Endodermal cell (in vitro differentiated cells): Measurements from ENCODE around the gene ACOT7. TPM values are rescaled to one million over a fixed set of nuclear protein-coding genes. Genes with fewer than 3 reads are reported as not detected.

ENCODE experiments used
- DNase-seq: peaks from one replicate; pipeline ENCODE4 v3.0.0-alpha.2; 2017
- H3K27ac ChIP-seq: 2 replicates; pipeline ENCODE4 v1.5.1; 2013; ENCODE audit warnings: mild to moderate bottlenecking, low read depth, low read length, moderate library complexity
- H3K27me3 ChIP-seq: 2 replicates; pipeline ENCODE4 v1.6.1; 2013; ENCODE audit warnings: mild to moderate bottlenecking, low read length, moderate library complexity; ENCODE audit not compliant: insufficient read depth, control insufficient read depth, poor library complexity, severe bottlenecking
- H3K36me3 ChIP-seq: 2 replicates; pipeline ENCODE4 v1.7.0; 2013; ENCODE audit warnings: mild to moderate bottlenecking, low read length, moderate library complexity; ENCODE audit not compliant: control insufficient read depth, insufficient read depth
- H3K4me1 ChIP-seq: one replicate; pipeline ENCODE4 v1.7.0; 2013; ENCODE audit warnings: low read length; ENCODE audit not compliant: control insufficient read depth, insufficient read depth
- H3K4me3 ChIP-seq: 2 replicates; pipeline ENCODE4 v1.5.1; 2013; ENCODE audit warnings: mild to moderate bottlenecking, low read length, moderate library complexity
- H3K9ac ChIP-seq: 2 replicates; pipeline ENCODE4 v1.6.1; 2013; ENCODE audit warnings: mild to moderate bottlenecking, low read length, moderate library complexity; ENCODE audit not compliant: poor library complexity, severe bottlenecking; ENCODE audit errors: extremely low read depth
- H3K9me3 ChIP-seq: 2 replicates; pipeline ENCODE4 v1.6.1; 2013; ENCODE audit warnings: mild to moderate bottlenecking, low read length, moderate library complexity; ENCODE audit not compliant: control insufficient read depth
- H3K27ac Mint-ChIP-seq: 2 replicates; pipeline ENCODE4 v1.8.0; 2020; ENCODE audit warnings: mixed read lengths
- H3K27me3 Mint-ChIP-seq: 2 replicates; pipeline ENCODE4 v1.8.0; 2021; ENCODE audit warnings: mild to moderate bottlenecking, mixed read lengths; ENCODE audit not compliant: insufficient read depth
- H3K36me3 Mint-ChIP-seq: 2 replicates; pipeline ENCODE4 v1.8.0; 2020; ENCODE audit warnings: low read depth, mixed read lengths
- H3K4me1 Mint-ChIP-seq: 2 replicates; pipeline ENCODE4 v1.8.0; 2020; ENCODE audit warnings: mixed read lengths
- H3K4me3 Mint-ChIP-seq: 2 replicates; pipeline ENCODE4 v1.8.0; 2020; ENCODE audit warnings: mild to moderate bottlenecking, moderate library complexity, mixed read lengths
- H3K9me3 Mint-ChIP-seq: 2 replicates; pipeline ENCODE4 v1.8.0; 2020; ENCODE audit warnings: mild to moderate bottlenecking, mixed read lengths
- WGBS, 2 experiments: methylation state at CpG; one replicate each; pipeline versions ENCODE4 v1.1.5 to v1.1.7; 2013; ENCODE audit warnings: missing lambda C conversion rate in 2 of 2, mixed read lengths in 1 of 2; ENCODE audit not compliant: insufficient coverage in 1 of 2, insufficient read length in 1 of 2; 5-methylcytosine and 5-hydroxymethylcytosine counted together
- total RNA-seq, 2 donors: library from RNA; stranded (reverse); fragmentation: NEBNext Ultra II Directional in 1 of 2; extraction: Animal tissue kit (Norgen Biotek cat#: 25700) in 1 of 2; gene quantifications; 2 replicates in 1 of 2; 3 replicates in 1 of 2; pipeline ENCODE4 v1.2.1, GENCODE V29; 2021
- TF ChIP-seq, protein P1 (sequence below): fragments of 200-600 bp; sonication (generic); conservative IDR thresholded peaks from 2 replicates; pipeline ENCODE4 v1.5.0; 2021; ENCODE audit warnings: antibody characterized with exemption, mild to moderate bottlenecking

The ACOT7 gene
- total RNA-seq, 2 donors from 2014 or later: 51.3 to 70.7 TPM

DNA sequence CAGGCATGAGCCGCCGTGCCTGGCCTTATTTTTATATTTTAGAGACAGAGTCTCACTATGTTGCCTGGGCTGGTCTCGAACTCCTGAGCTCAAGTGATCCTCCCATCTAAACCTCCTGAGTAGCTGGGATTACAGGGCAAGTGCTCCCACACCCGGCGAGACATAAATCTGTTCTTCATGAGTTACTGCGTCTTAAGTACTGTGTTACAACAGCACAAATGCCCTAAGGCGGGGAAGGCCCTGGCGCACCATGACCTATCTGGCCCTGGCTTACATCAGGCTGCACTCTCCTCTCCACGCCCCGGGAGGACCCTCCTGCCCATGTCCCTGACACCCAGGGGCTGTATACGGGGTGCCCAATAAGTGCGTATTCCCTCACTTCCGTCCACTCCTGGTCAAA is 136.9 kb downstream of the ACOT7 start:
- no peaks in the 10 kb centered on the region for H3K4me1 Mint-ChIP-seq
- no peak overlapping the region for H3K27ac Mint-ChIP-seq
- Histone ChIP-seq H3K9ac (no peak overlapping the region), H3K27ac (no peak overlapping the region), H3K36me3 (no peaks in the 10 kb centered on the region), H3K27me3 (peaks cover 36% of the 10 kb centered on the region), H3K4me1 (no peaks in the 10 kb centered on the region), H3K9me3 (no peaks in the 10 kb centered on the region), H3K4me3 (no peak overlapping the region)
- TF ChIP-seq, protein P1, sequence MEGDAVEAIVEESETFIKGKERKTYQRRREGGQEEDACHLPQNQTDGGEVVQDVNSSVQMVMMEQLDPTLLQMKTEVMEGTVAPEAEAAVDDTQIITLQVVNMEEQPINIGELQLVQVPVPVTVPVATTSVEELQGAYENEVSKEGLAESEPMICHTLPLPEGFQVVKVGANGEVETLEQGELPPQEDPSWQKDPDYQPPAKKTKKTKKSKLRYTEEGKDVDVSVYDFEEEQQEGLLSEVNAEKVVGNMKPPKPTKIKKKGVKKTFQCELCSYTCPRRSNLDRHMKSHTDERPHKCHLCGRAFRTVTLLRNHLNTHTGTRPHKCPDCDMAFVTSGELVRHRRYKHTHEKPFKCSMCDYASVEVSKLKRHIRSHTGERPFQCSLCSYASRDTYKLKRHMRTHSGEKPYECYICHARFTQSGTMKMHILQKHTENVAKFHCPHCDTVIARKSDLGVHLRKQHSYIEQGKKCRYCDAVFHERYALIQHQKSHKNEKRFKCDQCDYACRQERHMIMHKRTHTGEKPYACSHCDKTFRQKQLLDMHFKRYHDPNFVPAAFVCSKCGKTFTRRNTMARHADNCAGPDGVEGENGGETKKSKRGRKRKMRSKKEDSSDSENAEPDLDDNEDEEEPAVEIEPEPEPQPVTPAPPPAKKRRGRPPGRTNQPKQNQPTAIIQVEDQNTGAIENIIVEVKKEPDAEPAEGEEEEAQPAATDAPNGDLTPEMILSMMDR: no peak
- no peak for DNase-seq
- 90 to 92% methylated on average over 13 of the region's 13 CpGs for WGBS, 2 experiments
- no peaks in the 10 kb centered on the region for H3K9me3 Mint-ChIP-seq
- H3K36me3 Mint-ChIP-seq: no peaks in the 10 kb centered on the region
- H3K4me3 Mint-ChIP-seq: no peak overlapping the region
- peaks cover 52% of the 10 kb centered on the region for H3K27me3 Mint-ChIP-seq

DNA sequence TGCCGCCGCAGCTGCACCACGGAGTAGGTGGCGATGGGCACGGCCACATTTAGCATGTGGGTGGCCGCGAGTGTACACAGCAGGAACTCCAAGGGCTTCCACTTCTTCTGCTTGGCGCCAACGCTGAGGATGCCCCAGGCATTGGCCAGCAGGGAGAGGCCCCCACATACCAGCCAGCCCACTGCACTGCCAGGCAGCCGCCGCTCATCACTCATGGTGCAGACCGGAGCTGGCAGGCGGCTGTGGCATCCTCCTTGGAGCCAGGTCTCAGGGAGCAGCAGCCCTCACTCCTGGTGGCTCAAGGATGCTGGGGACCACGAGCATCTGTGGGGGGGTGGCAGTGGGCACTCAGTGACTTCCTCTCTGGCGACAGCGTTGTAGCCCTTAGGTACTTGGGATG is 138.9 kb downstream of the ACOT7 start:
- DNase-seq: no peak
- 93 to 96% methylated on average over 8 to 16 of the region's 16 CpGs for WGBS, 2 experiments
- no peak overlapping the region for H3K4me3 Mint-ChIP-seq
- Histone ChIP-seq H3K36me3 (no peaks in the 10 kb centered on the region), H3K9me3 (no peaks in the 10 kb centered on the region), H3K27ac (no peak overlapping the region), H3K4me1 (no peaks in the 10 kb centered on the region), H3K27me3 (peaks cover 49% of the 10 kb centered on the region), H3K9ac (no peak overlapping the region), H3K4me3 (no peak overlapping the region)
- H3K4me1 Mint-ChIP-seq: peaks cover 2% of the 10 kb centered on the region
- no peak overlapping the region for H3K27ac Mint-ChIP-seq
- TF ChIP-seq, protein P1: no peak
- no peaks in the 10 kb centered on the region for H3K36me3 Mint-ChIP-seq
- H3K9me3 Mint-ChIP-seq: no peaks in the 10 kb centered on the region
- peaks cover 64% of the 10 kb centered on the region for H3K27me3 Mint-ChIP-seq

DNA sequence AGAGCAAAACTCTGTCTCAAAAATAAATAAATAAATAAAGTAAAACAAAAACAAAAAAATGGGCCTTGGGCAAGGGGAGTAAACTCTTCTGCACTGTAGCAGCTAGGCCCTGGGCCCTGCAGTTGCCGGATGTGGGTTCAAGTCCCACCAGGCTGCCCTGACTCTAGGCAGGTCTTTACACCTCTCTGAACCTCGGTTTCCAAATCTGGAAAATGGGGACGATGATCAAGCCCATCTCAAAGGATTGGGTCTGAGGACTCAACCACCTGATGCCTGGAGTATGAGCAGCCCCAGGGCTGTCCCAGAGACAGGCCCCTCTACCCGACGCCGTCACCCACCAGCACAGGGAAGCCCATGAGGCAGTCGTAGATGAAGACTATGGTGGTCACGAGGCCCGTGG is 140.2 kb downstream of the ACOT7 start:
- H3K9ac ChIP-seq: no peak overlapping the region
- H3K27ac Mint-ChIP-seq: no peak overlapping the region
- TF ChIP-seq, protein P1: no peak
- no peak for DNase-seq
- 94 to 96% methylated on average over 9 of the region's 9 CpGs for WGBS, 2 experiments
- H3K36me3 ChIP-seq: no peaks in the 10 kb centered on the region
- H3K27ac ChIP-seq: no peak overlapping the region
- no peaks in the 10 kb centered on the region for H3K9me3 ChIP-seq
- no peak overlapping the region for H3K4me3 ChIP-seq
- peaks cover 59% of the 10 kb centered on the region for H3K27me3 Mint-ChIP-seq
- no peak overlapping the region for H3K4me3 Mint-ChIP-seq
- H3K4me1 ChIP-seq: no peaks in the 10 kb centered on the region
- peaks cover 2% of the 10 kb centered on the region for H3K4me1 Mint-ChIP-seq
- H3K9me3 Mint-ChIP-seq: no peaks in the 10 kb centered on the region
- H3K36me3 Mint-ChIP-seq: no peaks in the 10 kb centered on the region
- H3K27me3 ChIP-seq: peaks cover 47% of the 10 kb centered on the region
